Erythroblast (primary cell): ENCODE measurements around the gene RUFY1.
"Not testable (repeated sequence)": the region's sequence is repeated elsewhere in the genome, so short reads cannot be mapped to it uniquely, and the experiment has no call there.

ENCODE experiments used
- DNase-seq, 2 experiments: peaks; one replicate each; lab custom pipeline; 2025; lab: John Stamatoyannopoulos, UW
- GATA1 ChIP-seq: IDR thresholded peaks from 2 replicates; pipeline ENCODE4 v1.6.1; 2011; ENCODE audit warnings: low read depth, mild to moderate bottlenecking, control low read depth, low read length, moderate library complexity
- POLR2A ChIP-seq: IDR thresholded peaks from 2 replicates; pipeline ENCODE4 v1.6.1; 2011; ENCODE audit warnings: mild to moderate bottlenecking, low read length

RUFY1 gene

DNA sequence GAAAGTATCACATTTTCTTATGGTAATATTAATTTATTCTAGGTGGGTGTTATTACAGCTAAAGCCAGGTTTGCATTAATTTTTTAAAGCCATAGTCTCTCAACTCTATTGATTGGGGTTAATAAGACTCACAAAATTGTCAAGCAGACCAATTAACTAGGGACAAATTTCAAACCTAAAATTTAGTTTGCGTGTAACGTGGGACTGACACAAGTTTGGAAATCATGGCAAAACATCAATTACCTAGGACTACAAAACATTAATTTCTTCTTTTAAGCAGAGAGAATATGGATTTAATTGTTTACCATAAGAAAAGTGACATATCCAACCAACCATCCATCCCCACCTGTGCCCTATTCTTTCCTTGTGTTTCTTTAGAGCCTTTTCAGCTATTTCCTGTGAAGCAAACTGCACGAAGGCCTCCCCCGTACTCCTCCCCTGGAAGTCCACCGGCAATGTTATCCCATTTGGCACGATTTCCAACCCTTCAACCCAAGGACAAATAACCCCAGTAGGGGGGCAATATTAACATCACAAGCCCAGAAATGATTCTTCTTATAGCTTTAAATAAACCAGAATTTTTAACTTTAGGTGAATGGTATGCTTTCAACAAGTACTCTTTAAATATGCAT is 68.7 kb downstream of the RUFY1 start:
- no peak for DNase-seq
- no peak for TF ChIP-seq GATA1
- TF ChIP-seq POLR2A = no peak

DNA sequence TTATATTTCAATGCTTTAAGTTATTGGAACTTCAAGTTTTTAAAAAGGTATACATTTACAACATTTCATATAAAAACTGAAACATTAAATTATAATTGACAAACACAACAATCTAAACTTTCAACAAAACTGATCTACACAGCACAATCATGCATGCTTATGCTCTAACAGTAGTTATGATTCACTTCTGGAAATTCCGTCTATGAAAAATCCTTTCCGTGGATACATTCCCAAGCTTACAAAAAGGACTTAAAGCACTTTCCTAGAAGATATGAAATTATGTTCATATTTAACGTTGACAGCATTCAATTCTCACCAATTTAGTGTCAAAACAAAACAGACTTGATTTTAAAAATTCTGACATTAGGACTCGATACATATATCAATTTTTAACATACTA is 69.4 kb downstream of the RUFY1 start:
- no peak for DNase-seq
- TF ChIP-seq GATA1 = no peak
- no peak for TF ChIP-seq POLR2A

DNA sequence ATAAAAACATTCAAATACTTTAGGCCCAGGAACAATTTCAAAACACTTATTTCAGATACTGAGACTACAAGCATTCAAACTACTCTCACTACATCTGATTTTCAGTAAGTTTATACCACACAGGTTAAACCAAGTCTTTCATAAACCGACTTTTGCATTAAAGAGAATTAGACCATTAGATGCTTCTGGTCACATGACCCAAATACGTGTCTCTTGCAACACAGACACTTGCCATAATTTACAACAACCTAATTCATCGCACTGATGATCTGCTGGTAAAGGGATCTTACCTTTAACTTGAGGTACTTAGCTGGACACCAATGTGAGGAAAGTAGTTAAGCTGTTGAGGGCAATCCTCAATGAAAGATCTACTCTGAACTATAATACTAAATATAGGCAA is 69.9 kb downstream of the RUFY1 start:
- no peak for TF ChIP-seq POLR2A
- TF ChIP-seq GATA1 = no peak
- DNase-seq = peak in 1 of 2 experiments; percentile 54

DNA sequence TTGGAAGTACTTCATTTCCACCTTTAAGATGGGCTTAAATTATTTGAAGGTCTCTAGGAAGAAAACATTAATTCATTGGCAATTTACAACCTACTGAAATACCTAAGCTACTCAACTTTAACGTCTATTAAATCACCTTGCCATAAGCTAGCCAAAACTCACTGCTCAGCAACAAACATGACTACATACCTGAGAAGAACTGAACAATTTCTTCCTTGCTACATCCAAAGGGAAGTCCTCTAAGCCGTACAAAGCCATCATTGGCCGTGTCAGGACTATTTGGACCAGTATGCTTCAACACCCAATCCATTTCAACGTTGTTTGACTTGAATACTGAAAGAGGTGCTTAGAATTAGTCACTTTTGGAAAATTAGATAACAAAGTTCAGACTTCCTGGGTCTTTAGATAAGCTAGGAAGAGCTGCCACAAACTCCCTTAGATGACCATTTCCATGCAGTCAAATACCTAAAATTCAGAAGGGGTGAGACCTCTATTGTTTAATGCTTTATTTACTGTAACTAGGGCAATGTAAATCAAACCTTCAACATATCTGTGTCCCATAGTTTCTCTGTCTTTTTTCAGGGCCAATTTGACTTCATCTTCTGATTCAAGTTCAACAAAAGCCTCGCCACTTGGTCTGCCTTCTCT is 70.5 kb downstream of the RUFY1 start:
- TF ChIP-seq POLR2A (peak; percentile 28), GATA1 (no peak)
- peak; percentile 77 to 79 for DNase-seq

DNA sequence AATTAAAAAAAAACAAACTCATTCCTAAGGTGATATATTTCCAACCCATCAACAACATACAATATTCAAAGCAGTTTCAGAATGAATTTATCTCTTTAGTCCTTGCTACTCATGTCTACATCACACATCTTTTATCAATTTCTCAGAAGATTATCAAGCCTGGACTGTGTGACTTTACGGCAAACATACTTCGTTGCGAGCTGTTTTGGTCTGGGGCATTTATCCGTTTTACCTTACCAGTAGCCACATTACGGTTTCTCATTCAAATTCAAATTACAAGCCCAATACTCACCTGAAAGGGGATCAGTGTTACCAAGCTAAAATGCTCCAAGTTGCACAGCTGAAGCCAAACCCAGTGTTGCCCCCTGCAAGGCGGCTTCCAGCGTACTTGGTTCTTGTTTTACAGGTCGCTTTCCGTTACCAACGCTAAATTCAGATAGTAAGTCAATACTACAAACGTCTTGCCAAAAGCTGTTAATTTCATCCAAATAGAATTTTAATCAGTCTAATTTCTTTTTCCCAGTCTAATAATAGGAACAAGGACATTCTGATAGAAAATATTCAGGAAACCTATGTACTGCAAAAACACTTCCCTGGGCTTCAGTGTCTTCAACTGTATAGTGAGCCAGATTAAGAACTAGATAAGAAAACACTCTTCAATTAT is 71.3 kb downstream of the RUFY1 start:
- no peak for TF ChIP-seq GATA1
- DNase-seq = peak; percentile 54 to 65

DNA sequence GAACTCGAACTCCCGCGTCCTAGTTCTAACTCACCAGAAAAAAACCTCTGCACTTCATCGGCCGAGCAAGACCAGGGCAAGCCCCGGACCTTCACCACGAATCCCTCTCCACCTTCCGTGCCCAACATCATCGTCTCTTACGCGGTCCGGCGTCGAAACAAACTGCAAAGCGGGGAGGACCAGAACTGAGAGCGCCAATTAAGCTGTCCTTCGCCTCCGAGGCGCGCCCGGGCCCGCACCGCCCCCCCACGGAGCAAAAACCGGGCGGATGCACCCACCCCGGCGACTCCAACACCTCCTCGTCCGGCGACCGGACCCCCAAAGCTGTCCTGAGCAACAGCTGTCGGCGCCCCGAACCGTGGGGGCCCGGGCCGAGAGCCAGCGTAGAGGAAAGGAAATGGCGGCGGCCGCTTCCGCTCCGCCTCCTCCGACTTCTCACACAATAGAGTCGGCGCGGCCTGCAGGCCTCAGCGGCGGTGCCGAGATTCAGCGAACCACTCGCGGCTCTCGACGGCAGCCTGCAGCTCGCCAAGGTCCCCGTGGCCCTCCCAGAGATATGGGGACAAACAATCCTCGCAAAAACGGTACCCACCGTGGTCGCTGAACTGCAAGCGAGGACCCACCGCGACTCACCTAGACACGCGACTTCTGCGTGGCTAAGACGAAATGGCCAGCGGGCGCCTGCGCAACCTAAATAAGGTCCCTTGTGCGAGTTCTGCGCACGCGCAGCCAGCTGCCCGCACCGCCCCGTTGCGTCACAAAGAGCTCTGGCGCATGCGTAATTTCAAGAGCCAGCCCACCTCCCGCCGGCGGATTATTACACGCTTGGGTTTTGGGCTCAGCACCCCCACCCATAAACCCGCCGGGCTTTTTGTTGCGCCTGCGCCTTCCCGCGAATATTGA is 72.9 kb downstream of the RUFY1 start, which contains the start of gene HNRNPH1:
HNRNPH1 (minus strand) TSS at position 669 of the 903 bp plus-strand sequence; CDS start at position 131, 538 bp downstream.
- TF ChIP-seq GATA1 (no peak), POLR2A (peak; percentile 100)
- peak; percentile 99 to 100 for DNase-seq

DNA sequence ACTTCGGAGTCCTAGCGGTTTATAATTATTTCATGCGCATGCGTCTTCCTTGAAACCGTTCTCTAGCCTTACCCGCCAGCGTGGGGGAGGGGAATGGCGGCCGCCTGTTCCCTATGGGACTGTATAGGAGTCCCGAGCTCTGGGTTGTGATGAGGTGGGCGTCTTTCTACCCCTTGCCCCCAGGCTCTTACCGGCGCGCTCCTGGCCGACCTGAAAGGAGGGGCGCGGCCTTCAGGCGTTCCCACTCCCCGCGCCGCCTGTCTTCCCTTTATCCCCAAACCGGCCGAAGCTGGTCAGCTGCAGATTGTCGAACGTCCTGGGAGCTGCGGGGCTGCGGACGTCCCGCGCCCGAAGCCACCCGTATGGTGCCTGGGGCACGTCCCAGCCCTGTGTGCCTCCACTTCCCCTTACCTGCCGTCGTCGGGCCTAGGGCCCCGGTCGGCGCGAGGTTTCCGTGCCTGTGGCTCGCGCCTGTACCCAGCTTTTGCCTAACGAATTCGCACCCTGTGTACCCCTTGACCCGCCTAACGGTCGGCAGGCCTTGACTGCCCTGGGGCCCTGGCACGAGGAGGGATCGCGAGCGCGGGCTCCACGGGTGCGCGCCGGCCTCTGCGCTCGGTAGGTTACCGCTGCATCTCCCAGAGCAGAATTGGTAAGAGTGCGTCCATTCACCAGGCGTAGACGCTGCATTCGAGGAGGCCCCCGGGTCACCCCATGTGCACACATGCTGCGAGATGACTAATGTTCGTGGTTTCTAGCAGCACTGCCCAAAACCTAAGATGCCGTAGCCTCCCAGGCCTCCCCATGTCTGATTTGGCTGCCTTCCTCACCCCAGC is 73.8 kb downstream of the RUFY1 start:
- TF ChIP-seq GATA1 (no peak), POLR2A (no peak)
- peak; percentile 76 to 80 for DNase-seq

DNA sequence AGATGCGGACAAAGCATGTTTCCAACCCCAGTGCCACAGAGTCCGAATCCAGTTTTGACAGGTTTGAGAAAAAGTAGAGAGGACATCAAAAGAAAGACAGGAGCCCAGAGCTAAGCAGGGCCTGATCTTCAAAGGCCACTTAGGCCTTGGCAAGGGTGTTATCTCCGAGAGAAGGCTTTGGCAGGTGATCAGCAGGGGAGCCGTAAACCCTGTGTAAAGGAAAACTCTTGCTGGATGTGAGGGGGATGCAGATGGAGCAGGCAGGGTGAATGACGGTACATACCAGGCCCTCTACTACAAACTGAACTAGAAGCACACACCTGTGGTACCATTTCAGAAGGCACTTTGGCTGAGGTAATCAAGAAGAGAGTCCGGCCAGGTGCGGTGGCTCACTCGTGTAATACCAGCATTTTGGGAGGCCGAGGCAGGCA is 74.5 kb downstream of the RUFY1 start:
- DNase-seq = no peak

DNA sequence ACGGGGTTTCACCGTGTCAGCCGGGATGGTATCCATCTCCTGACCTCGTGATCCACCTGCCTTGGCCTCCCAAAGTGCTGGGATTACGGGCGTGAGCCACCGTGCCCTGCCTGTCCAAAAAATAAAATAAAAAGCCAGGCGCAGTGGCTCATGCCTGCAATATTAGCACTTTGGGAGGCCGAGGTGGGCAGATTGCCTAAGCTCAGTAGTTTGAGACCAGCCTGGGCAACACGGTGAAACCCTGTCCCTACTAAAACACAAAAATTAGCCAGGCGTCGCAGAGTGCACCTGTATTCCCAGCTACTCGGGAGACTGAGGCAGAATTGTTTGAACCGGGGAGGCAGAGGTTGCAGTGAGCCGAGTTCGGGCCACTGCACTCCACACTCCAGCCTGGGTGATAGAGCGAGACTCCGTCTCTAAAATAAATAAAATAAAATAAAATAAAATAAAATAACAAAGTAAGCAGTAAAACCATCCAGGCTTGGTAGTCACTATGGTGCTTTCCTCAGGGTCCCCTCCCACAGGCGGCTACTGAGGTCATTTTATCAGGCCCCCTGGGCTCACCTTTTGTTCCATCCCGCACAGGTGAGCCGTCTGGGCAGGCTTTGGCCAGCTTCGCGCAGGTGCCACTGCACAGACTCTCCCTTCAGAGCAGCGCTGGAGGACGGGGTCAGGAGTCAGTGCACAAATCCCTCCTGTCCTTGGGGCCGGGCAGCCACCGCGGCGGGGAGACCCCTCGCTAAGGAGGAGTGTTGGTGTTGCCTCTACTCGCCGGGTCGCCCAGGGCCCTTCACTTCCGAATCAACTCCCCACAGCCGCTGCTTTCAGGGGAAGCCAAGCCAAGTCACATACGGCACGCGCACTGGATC is 83.4 kb downstream of the RUFY1 start:
- DNase-seq = not testable (repeated sequence)

More for the DNA sequence above, 74.5 kb downstream of the RUFY1 start:
- TF ChIP-seq GATA1 (no peak), POLR2A (no peak)

DNA sequence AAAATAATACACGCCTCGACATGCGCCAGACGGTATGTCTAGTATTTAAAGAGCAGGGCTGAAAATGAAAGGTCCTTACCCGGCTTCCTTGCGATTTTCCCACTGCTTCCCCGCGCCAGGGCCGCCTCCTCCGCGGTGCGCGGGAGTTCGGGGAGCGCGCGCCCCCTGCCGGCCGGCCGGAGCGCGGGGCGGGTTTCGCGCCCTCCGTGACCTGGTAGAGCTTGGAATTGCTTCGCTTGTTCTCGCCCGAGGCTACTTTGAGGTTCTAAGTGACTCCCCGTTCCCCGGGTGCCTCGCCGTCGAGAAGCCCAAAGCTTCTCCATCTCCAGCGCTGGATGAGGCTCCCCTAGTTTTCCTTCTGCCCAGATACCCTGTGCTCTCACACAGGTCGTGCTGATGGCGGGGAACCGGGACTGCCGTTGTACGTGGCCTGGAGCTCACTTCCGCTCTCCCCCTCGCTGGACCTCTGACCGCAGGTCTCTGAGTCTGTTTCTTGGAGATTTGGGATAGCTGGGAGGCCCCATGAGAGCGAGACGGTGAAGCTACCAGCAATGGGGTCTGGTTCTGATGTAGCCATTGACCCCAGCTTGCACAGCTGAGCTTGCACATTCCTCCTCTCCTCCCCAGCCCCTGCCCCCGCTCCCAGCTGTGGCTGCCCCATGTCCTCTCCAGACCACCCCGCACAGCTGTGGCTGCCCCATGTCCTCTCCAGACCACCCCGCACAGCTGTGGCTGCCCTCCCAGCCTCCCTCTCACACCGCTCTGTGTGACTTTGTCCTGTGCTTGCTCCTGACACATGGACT is 84.2 kb downstream of the RUFY1 start:
- not testable (repeated sequence) for DNase-seq

DNA sequence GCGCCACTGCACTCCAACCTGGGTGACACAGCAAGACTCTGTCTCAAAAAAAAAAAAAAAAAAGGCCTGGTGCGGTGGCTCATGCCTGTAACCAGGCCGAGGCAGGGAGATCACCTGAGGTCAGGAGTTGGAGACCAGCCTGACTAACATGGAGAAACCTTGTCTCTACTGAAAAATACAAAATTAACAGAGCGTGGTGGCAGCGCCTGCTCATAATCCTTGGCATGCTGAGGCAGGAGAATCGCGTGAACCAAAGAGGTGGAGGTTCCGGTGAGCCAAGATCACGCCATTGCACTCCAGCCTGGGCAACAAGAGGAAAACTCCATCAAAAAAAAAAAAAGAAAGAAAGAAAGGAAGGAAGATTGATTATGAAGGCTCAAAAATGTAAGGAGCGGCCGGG is 88.9 kb downstream of the RUFY1 start:
- DNase-seq = not testable (repeated sequence)

DNA sequence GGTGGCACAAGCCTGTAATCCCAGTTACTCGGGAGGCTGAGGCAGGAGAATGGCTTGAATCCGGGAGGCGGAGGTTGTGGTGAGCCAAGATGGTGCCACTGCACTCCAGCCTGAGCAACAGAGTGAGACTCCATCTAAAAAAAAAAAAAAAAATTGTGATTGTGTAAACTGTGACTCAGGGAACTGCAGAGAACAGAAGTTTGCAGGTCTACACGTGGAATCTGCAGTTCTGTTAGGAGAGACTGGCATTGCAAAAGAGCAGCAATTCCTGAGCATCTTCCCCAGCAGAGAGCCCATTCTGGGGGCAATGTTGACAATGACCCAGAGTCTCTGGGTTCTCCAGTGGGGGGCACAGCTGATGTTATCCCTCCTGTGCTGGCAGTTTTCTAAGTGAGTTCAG is 91.4 kb downstream of the RUFY1 start:
- DNase-seq = not testable (repeated sequence)

DNA sequence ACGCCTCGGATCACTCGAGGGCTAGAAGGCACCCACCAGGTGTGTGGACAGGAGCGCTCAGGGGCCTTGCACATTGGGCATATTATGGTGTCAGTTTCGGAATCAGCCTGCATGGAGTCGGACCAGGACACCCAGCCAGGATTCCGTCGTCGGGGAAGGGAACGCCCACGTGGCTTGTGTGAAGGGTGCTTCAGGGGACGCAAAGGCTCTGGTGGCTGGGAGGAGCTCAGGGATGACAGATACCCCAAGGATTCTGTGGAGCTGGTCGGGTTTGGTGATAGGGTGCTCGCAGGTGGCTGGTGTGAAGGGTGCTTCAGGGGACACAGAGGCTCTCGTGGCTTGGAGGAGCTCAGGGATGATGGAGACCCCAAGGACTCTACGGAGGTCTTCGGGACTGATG is 92.3 kb downstream of the RUFY1 start:
- not testable (repeated sequence) for DNase-seq

DNA sequence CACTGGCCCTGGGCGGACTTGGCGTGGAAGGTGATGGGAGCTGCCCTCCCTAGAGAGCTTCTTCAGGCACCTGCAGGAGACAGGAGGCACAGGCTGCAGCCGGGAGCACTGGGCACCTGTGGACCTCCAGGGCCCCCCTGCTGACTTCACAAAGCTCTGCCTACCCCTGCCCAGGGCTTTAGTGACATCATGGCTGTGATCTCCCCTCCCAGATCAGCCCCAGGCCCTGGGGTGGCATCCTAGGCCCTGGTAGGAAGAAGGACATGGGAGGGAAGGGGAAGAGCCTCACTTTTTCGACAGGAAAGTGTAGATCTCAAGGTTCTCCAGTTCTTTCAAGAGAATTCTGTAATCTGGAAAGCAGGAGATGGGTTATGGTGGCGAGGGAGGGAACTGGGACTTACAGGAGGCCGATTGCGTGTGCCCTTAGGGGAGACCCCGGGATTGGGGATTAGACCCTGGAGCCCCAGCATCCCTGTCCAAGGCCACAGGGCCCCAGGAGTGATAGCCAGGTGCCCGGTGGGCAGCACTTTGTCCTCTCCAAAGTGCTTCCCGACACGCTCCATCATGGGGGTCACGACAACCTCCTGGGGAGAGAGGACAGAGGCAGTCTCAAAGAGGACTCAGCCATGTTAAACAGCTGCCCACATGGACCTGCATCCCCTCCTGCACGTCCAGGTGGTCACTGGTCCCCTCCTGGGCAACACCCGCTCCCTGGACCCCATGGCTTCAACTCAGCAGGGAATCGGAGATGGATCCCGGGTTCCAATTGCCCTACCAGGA is 93.0 kb downstream of the RUFY1 start:
- DNase-seq = not testable (repeated sequence)

DNA sequence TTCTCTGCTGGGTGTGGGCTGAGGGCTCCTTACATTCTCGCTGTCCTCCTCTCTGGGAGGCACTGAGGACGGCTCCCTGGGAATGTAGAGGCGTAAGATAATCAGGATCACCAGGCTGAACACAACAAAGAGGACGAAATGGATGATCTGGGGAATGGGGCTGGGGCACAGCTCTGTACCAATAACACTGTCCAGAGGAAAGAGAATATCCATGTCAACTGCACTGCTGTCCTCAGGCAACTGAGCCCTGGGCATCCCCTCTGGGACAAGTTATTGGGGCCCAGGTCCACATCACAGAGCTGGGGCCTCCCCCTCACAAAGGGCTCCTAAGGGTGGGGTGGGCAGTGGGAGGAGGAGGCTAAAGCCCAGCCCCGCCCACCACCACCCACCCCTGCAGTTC is 94.4 kb downstream of the RUFY1 start:
- not testable (repeated sequence) for DNase-seq
